Coronary artery (tissue), 2 donors: Measurements from ENCODE around the gene KCTD10.

Source experiments
- DNase-seq: peaks from one replicate; pipeline ENCODE4 v3.0.0-alpha.2; 2017; ENCODE audit warnings: low spot score
- H3K27ac ChIP-seq, 2 donors: fragments of 200-600 bp; sonication (generic); one replicate each; pipeline ENCODE4 v1.5.1; 2016 to 2019
- H3K4me3 ChIP-seq: fragments of 200-600 bp; sonication (generic); 2 replicates; pipeline ENCODE4 v1.5.1; 2016; ENCODE audit warnings: mild to moderate bottlenecking, moderate library complexity
- TF ChIP-seq, protein P1 (sequence below): fragments of 200-600 bp; sonication (generic); IDR thresholded peaks from one replicate; pipeline ENCODE4 v1.5.1; 2019; ENCODE audit warnings: antibody characterized with exemption

KCTD10 gene

DNA sequence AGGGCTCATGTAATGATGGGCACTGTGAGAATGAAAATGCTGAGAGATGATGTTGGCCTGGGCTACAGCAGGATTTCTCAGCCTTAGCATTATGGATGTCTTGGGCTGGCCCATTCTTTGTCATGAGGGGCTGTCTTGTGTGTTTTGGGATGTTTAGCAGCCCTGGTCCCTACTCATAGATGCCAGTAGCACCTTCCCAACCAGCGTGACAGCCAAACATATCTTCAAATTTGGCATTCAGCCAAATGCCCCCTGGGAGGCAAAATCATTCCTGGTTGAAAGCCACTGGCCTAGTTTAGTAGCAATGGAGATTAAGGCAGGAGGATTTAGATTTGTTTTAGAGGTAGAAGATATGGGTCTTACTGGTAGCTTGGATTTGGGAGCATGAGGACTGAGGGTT, 27.0 kb upstream of the KCTD10 start:
- DNase-seq = no peak
- TF ChIP-seq, protein P1, sequence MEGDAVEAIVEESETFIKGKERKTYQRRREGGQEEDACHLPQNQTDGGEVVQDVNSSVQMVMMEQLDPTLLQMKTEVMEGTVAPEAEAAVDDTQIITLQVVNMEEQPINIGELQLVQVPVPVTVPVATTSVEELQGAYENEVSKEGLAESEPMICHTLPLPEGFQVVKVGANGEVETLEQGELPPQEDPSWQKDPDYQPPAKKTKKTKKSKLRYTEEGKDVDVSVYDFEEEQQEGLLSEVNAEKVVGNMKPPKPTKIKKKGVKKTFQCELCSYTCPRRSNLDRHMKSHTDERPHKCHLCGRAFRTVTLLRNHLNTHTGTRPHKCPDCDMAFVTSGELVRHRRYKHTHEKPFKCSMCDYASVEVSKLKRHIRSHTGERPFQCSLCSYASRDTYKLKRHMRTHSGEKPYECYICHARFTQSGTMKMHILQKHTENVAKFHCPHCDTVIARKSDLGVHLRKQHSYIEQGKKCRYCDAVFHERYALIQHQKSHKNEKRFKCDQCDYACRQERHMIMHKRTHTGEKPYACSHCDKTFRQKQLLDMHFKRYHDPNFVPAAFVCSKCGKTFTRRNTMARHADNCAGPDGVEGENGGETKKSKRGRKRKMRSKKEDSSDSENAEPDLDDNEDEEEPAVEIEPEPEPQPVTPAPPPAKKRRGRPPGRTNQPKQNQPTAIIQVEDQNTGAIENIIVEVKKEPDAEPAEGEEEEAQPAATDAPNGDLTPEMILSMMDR = no peak
- no peak overlapping the region for H3K27ac ChIP-seq
- no peak overlapping the region for H3K4me3 ChIP-seq

GRCh38 chr12:109503611-109504010, 26.5 kb upstream of the KCTD10 start:
- no peak overlapping the region for H3K27ac ChIP-seq
- DNase-seq = no peak
- TF ChIP-seq, protein P1 = no peak
- H3K4me3 ChIP-seq = no peak overlapping the region

GRCh38 chr12:109502332-109502731, 25.2 kb upstream of the KCTD10 start:
- TF ChIP-seq, protein P1 = no peak
- no peak for DNase-seq
- Histone ChIP-seq H3K4me3 (no peak overlapping the region), H3K27ac (no peak overlapping the region)

DNA sequence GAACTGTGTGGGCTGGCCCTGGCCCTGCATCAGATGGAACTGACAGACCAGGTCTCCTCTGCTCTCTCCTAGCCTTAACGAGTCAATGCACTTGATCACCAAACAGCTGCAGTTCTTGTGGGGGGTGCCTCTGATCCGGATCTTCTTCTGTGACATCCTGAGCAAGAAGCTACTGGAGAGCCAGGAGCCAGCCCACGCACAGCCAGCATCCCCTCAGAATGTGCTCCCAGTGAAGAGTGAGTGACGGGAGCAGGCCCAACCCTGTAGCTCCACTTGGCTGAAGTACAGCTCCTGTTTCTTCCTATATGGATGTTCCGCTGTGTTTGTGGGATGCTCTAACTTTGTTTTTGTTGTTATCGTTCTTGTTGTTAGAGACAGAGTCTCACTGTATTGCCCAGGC, 24.2 kb upstream of the KCTD10 start:
- Histone ChIP-seq H3K4me3 (no peak overlapping the region), H3K27ac (no peak overlapping the region)
- DNase-seq = no peak
- TF ChIP-seq, protein P1 = no peak

- TF ChIP-seq, protein P1 = no peak
- Histone ChIP-seq H3K4me3 (no peak overlapping the region), H3K27ac (no peak overlapping the region)
- no peak for DNase-seq
Measured at GRCh38 chr12:109500406-109501185, 23.5 kb upstream of the KCTD10 start.

DNA sequence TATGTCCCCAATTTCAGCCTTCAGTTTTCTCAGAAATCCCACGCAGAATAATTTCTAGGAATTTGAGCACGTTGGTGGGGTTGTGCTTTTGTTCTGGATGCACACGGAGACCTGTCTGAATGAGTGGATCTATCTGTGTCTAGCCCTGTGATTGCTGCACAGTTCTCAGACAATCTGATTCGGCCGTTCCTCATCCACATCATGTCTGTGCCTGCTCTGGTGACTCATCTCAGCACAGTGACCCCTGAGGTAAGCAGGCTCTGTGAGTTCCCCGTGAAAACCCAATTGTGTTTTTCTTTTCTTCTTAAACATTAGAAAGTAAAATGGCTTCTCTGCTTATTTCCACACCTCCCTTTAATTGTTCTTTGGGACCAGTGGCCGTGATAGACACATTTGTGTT, 20.6 kb upstream of the KCTD10 start:
- no peak overlapping the region for H3K27ac ChIP-seq
- H3K4me3 ChIP-seq = no peak overlapping the region
- TF ChIP-seq, protein P1 = no peak
- DNase-seq = no peak

DNA sequence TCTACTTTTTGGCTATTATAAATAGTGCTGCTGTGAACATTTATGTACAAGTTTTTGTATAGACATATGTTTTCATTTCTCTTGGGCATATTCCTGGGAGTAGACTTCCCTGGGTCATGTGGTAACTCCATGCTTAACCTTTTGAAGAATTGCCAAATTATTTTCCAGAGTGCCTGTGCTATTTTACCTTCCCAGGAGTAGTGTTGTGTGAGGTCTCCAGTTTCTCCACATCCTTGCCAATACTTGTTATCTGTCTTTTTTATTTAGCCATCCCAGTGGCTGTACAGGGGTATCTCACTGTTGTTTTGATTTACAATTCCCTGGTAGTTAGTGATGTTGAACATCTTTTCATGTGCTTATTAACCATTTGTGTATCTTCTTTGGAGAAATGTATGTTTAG, 19.2 kb upstream of the KCTD10 start:
- no peak for DNase-seq
- TF ChIP-seq, protein P1 = no peak
- H3K4me3 ChIP-seq = no peak overlapping the region
- no peak overlapping the region for H3K27ac ChIP-seq
